Measurements from ENCODE around the gene UGCG.
"Not testable (repeated sequence)": the region's sequence is repeated elsewhere in the genome, so short reads cannot be mapped to it uniquely, and the experiment has no call there.

Gene UGCG

DNA sequence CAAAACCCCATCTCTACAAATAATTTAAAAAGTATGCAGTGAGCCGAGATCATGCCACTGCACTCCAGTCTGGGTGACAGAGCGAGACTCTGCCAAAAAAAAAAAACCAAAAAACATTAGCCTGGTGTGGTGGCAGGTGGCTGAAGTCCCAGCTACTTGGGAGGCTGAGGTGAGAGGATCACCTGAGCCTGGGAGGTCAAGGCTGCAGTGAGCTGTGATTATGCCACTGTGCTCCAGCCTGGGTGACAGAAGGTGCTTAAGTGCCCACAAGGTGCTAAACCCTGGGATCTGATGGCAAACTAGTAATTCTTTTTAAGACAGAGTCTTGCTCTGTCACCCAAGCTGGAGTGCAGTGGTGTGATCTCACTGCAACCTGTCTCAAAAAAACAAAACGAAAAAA lies 5.7 kb upstream of the UGCG start:
- not testable (repeated sequence) for DNase-seq (ENCODE audit: low read depth)

DNA sequence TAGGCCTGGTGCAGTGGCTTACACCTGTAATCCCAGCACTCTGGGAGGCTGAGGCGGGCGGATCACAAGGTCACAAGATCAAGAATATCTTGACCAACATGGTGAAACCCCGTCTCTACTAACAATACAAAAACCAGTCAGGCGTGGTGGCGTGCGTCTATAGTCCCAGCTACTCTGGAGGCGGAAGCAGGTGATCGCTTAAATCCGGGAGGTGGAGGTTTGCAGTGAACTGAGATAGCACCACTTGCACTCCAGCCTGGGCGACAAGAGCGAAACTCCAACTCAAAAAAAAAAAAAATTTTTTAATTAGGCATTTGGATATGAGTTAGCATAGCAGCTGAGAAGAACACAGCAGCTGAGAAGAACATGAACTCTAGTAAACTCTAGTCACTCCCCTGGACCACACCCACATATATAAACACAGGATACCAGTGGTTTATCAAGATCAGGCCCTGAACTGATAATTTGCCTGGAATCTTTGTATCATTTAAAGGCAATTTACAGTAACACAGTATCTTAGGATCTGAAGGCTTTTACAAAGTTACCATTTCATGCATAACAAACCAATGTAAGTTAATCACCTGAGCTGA lies 4.6 kb upstream of the UGCG start:
- DNase-seq (ENCODE audit: low read depth): no peak

DNA sequence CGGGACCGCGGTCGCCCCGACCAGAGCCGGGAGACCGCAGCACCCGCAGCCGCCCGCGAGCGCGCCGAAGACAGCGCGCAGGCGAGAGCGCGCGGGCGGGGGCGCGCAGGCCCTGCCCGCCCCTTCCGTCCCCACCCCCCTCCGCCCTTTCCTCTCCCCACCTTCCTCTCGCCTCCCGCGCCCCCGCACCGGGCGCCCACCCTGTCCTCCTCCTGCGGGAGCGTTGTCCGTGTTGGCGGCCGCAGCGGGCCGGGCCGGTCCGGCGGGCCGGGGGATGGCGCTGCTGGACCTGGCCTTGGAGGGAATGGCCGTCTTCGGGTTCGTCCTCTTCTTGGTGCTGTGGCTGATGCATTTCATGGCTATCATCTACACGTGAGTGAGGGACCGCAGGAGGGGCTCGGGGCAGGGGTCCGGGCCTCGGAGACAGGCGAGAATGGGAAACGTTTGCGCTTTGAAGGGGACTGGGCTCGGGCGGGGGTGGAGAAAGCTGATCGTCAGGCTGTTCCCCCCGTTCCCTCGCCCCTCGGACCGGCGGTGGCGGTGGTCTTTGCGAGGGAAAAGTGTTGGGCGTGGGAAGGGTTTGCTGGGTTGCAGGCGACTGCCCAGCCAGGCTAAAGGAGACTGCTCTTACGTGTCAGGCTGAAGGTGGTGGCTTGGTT lies 457 bp downstream of the UGCG start:
- DNase-seq (ENCODE audit: low read depth): peak; percentile 18

DNA sequence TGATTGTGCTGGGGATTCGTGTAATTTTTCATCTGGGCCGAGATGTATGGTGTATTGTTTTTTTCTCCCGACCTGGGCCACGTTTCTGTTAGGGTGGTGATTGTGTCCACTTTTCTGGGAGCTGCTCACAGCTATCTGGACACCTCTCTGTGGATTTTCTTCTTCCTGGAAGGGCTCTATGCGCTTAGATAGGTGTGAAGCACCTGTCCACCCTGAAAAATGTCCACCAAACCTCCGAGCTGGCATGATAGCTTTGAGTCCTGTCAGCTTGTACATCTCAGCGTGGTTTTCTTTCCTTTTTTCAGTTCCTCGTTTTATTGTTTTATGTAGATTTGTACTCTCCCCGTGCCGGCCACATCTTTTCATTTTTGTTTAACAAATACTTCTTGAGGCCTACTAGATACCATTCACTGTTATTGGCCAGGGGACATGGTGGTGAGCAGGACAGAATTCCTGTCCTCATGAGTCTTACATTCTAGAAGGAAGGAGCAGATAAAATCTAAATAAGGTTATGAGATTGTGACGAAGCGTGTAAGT lies 1.1 kb downstream of the UGCG start:
- no peak for DNase-seq (ENCODE audit: low read depth)

DNA sequence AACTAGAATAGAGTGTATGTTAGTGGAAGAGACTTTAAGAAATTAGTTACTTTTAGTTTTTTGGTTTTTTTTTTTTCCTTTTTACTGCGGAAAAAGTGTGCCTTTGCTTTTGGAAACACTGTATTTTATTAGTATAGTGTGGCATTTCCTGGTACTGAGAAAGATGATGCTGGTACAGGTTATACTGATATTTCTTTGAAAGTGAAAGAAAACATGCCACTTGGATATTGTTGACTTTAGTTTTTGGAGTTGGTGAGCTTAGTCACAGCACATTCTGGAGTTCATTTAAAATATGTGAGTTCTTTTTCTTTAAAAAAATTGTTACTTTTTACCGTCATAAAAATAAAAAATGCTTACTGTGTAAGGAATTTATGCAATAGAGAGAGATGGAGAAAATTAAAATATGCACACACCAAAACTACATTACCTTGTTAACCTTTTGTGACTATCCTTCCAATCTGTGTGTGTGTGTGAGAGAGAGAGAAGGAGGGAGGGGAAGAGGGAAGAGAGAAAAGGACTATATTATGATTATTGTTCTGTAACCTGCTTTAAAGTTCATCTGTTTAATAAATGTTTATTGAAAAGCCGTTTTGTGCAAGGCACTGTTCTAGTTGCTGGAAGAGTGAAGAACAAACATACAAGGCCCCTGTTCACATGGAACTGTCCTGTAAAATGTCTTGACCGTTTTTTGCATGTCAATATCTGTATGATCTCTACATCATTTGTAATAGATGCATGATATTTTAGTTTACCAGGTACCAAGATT lies 1.9 kb downstream of the UGCG start:
- no peak for DNase-seq (ENCODE audit: low read depth)

DNA sequence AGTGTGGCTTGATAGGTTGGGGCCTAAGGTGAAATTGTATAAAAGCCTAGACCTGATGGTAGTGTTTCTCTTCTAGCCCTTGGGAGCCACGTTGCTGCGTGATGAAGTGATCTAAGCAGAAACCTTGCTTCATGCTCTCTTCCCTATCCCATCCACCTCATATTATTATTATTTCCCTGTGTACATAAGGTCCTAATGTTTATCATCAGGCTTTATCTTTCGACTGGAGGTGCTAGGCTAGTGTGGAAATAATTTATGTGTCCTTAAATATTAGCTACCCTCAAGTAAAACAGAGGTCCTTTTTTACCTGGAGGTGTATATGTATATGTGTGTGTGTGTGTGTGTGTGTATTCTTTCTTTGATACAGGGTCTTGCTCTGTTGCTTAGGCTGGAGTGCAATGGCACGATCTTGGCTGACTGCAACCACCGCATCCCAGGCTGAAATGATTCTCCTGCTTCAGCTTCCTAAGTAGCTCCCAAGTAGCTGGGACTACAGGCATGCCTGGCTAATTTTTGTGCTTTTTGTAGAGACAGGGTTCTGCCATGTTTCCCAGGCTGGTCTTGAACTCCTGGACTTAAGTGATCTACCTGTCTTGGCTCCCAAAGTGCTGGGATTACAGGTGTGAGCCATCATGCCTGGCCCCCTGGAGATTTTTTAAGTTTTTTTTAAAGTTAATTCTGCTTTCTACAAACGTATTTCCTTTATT lies 3.7 kb downstream of the UGCG start:
- DNase-seq (ENCODE audit: low read depth): no peak

DNA sequence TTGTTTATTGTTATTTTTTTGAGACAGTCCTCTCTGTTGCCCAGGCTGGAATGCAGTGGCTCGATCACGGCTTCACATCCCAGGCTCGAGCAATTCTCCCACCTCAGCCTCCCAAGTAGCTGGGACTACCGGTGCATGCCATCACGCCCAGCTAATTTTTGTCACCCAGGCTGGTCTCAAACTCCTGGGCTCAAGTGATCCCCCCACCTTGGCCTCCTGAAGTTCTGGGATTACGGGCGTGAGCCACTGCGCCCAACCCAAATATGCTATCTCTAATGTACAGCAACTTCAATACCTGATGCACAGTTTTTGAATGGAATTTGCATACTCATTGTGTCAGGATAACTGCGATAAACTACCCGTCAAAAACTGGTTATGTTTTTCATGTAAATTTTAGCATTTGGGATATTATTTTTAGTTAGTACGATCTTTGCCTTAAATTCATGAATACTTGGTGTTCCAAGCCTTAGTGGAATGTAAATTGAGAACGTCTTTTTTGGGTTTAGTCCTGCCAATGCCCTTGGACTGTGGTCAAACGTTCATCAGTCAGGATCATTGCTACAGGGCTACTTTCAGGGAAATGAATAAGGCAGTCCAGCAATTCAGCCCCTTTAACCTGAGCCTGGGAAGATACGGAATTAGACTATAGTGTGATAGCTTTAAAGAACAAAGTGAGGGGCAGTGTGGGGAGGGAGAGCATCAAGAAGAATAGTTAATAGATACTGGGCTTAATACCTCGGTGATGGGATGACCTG lies 4.4 kb downstream of the UGCG start:
- DNase-seq (ENCODE audit: low read depth): no peak

DNA sequence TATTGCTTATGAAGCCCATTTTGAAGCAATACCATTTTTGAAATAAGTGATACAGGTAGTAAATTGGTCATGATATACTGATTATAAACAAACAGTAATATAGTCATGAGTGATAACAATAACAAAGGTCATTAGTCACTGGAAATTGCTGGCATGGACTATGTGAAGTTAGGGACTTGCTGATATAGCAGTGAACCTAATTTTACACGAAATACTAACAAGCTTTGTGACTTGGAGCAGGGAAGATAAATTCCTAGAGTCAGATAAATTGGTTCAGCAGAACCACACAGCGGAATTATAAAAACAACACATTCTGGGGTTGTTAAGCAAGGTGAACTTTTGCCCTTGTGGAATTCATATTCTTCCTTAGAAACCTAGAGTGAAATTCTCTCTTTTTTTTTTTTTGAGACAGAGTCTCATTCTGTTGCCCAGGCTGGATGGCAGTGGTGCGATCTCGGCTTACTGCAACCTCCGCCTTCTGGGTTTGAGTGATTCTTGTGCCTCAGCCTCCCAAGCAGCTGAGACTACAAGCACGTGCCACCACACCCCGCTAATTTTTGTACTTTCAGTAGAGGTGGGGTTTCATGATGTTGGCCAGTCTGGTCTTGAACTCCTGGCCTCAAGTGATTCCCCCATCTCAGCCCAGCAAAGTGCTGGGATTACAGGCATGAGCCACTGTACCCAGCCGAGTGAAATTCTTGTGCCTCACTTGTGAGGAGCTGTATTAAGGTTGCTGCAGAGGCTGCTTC lies 6.0 kb downstream of the UGCG start:
- no peak for DNase-seq (ENCODE audit: low read depth)

DNA sequence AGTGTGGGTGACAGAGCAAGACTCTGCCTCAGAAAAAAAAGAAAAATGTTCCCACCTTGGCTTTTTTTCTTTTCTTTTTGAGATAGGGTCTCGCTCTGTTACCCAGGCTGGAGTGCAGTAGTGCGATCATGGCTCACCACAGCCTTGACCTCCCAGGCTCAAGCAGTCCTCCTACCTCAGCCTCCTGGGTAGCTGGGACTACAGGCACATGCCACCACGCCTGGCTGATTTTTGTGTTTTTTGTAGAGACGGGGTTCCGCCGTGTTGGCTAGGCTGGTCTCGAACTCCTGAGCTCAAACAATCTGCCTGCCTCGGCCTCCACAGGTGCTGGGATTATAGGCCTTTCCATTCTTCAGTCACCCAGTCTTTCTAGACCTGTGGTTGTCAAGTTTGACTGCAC lies 6.9 kb downstream of the UGCG start:
- DNase-seq (ENCODE audit: low read depth): not testable (repeated sequence)

DNA sequence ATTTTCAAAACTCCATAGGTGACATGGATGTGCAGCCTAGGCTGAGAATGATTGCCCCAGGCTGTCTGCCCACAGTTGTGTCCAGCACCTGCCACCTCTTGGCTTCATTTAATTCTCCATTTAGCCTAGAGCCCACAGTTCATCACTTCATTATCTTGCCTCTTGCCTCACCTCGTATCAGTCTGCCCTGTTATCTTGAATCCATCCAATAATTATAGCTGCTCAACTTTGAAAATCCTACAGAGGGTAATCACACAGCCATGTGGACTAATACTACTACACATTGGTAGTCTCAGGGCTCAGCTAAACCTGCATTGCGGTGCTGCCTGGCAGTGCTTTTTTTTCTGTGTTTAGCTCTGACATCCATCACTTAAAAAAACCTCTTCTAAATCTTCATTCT lies 7.4 kb downstream of the UGCG start:
- no peak for DNase-seq (ENCODE audit: low read depth)

DNA sequence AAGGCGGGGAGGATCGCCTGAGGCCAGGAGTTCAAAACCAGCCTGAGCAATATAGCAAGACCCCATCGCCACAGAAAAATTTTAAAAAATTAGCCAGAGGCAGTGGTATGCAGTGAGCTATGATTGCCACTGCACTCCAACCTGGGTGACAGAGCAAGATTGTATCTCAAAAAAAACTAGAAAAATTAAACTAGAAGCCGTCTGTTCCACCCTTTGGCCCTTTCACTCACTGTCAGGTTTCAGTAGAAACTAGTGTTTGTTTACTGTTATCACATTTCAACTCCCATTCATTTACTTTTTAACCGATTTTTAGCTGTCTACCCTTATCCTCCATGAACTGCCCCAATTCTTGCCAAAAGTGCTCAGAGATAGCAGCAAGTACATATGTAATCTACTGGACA lies 8.3 kb downstream of the UGCG start:
- no peak for DNase-seq (ENCODE audit: low read depth)

DNA sequence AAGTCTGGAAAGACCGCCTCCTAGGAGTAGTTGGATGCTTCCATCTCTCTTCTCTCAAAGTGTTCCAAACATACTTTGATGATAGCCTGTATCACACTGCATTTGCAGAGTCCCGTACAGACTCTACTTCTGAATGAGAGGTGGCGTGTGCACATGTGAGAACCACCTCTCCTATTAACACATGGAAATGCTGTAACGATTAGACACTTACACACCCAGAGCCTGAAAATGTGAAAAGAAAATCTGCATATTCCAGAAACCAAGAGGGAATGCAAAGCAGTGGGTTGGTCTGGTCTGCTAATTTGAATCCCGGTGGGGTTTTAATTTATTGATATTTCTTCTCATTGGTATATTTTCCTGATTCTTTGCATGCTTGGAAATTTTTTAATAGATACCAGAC lies 10.5 kb downstream of the UGCG start:
- DNase-seq (ENCODE audit: low read depth): no peak

DNA sequence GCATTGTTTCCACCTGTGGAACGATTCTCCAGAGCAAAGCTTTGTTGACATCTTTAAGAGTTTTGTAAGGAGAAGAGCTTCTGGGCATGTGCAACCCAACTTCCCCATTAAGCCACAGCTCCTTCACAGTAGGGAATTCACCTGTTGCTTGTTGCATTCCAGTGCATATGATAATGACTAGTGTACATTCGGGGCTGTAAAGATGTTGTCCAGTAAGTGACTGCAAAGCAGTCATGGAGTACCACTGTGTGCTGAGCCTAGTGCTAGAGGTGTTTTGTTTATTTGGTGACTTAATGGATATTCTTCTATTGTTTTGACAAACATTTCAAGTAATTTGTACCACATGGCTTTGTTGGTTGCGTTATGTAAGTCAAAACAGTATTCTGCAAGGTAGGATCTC lies 12.8 kb downstream of the UGCG start:
- no peak for DNase-seq (ENCODE audit: low read depth)

DNA sequence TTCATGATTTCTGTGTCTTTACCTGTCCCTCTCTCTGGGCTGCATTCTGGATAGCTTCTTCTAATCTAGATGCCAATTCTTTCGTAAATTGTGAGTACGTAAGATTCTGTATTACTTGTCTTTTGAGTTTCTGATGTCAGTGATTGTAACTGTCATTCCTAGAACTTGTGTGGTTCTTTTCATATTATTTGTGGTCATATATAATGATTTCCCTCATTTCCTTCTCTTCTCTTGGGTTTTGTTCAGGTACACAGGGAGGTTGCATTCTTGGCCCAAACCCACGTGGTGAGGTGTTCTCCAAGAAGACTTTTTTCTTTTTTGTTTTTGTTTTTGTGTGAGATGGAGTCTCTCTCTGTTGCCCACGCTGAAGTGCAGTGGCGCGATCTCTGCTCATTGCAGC lies 13.8 kb downstream of the UGCG start:
- DNase-seq (ENCODE audit: low read depth): no peak

DNA sequence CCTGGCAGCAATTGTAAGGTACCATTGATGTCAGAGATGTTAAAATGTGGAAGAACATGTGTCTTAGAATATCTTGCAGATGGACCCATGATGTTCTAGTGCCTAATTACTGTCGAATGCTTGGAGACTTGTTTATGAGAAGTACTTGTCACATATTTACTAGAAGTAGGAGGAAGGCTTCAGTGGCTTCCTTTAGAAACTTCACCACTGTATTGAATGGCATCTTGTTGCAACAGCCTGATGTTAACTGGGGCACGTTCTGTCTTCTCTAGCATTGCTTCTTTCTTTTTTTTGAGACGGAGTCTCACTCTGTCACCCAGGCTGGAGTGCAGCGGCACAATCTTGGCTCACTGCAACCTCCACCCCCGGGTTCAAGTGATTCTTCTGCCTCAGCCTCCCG lies 16.5 kb downstream of the UGCG start:
- no peak for DNase-seq (ENCODE audit: low read depth)

DNA sequence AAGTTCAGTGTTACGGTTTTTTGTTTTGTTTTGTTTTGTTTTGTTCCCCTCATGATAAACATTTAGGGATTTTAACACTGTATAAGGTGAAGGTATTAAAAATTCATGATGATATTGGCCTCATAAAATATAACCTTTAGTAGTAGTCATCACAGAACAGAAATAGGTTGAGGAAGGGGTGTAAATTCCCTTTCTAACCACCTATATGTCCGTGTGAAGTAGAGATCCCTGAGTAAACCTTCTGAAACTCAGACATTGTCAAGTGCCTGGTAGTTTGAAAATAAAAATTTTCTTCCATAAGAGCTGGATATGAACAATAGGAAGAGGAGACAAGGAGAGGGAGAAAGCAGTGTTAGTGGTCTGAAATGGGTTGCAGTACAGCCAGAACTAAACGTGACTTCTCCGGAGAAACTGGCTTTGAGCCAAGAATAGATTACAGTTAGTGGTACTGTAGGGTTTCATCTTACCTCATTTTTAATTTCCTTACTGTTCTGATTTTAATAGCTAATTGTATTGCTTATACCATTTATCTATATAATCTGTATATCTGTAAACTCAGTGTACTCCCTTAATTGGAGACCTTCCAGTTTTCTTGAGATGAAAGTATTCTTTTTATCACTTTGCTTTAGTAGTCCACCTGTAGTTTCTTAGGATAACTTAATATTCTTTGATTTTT lies 18.3 kb downstream of the UGCG start:
- no peak for DNase-seq (ENCODE audit: low read depth)

DNA sequence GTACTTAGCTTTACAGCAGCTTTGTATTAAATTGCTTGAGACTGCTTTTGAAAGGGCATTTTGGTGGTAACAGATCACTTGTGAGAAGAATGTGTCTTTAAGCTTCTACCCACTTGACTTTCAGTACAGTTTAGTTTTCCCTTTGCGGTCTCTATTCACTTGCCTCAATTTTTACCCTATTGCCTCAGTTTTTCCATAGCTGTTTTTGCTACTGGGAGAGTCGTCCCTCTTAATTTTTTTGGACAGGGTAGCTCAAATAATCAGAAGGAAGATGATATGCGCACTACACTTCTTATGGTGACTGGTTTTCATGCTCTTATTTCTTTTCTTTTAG lies 18.8 kb downstream of the UGCG start:
- DNase-seq (ENCODE audit: low read depth): no peak

DNA sequence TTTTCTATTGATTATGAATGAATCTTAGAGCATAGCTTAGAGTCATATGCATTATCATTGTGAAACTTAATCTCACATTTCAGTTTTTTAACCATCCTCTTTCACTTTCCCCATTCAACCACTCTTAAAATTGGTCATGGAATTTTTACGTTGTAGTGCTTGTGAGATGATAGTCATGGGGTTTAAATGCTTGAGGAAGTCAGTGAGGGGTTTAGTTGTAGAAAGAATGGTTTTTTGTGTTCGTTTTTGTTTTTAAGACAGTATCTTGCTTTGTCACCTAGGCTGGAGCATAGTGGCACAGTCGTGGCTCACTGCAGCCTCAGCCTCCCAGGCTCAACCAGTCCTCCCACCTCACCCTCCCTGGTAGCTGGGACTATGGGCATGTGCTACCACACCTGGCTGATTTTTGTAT lies 19.6 kb downstream of the UGCG start:
- DNase-seq (ENCODE audit: low read depth): no peak

DNA sequence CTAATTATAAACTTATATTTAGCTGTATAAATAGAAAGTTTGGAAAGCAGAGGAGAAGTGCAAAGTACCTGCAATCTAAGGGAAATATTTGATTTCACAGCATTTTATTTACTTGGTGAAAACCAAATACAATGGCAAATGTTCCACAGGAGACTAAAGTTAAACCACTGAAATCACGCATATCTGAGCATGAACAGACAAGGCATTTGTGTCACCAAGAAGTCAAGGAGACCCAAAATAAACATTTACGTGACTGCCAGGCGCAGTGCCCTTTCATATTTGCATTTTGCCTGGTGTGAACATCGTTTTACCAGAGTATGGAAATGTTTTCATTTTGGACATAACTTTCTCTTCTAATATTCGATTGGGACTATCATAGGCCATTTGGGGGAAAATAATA lies 20.6 kb downstream of the UGCG start:
- DNase-seq (ENCODE audit: low read depth): no peak

DNA sequence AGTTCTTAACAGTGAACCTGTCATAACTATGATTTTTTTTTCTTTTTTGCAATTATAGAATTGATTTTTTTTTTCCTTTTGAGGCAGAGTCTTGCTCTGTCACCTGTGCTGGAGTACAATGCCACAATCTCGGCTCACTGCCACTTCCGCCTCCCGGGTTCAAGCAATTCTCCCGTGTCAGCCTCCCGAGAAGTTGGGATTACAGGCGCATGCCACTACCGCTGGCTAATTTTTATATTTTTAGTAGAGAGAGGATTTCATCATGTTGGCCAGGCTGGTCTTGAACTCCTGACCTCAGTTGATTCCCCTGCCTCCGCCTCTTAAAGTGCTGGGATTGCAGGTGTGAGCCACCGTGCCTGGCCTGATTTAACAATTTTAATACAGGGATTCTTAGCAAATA lies 21.4 kb downstream of the UGCG start:
- DNase-seq (ENCODE audit: low read depth): no peak

DNA sequence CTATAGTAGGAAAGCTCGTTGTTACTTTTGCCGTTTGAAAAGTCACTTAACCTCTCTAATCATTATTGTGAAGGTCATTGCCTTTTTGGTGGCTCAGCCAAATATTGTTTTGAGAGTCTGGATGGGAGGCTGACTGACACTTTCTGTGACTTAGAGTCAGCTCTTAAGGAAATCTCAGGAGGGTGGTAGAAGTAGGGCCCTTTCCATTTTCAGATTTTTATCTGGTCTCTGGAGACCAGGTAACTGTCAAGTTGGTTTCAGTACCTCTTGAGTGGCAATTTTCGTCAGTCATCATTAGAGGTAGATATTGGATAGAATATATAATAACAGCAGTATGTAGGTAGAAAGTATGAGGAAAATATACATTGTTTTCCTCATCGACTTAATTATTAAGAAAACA lies 23.3 kb downstream of the UGCG start:
- no peak for DNase-seq (ENCODE audit: low read depth)
